Measurements from ENCODE around the gene TMEM150A. TPM values are rescaled to one million over a fixed set of nuclear protein-coding genes. Genes with fewer than 3 reads are reported as not detected.
A peak's percentile ranks its signal among the peaks of the same experiment; 100 is the strongest.

The TMEM150A gene
- total RNA-seq, 4 donors from 2014 or later = 5.2 to 21.7 (median 12.8) TPM

DNA sequence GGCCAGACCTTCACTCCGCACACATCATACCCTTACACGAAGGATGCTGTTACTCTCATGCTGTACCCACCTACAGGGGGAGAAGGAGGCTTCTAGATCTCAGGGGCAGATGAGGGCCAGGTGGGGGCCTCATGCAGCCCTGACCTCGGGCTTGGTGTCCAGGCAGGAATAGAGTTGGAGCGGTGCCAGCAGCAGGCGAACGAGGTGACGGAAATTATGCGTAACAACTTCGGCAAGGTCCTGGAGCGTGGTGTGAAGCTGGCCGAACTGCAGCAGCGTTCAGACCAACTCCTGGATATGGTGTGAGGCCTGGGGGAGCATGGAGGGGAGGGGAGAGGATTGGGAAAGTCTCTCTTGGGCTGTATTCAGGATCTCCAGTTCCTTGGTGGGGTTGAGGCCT, 10.9 kb downstream of the TMEM150A start:
- in situ Hi-C loops (cut with MboI; ENCODE audit: low pct_ligation_motif_present in 1 of 4, low pct_unique_long_range_greater_than_20kb in 1 of 4, low sequenced_read_pairs in 3 of 4) = no loop called here
- 80 to 93% methylated on average over 6 to 12 of the region's 12 CpGs for WGBS, 2 donors (ENCODE audit: low coverage in 1 of 2)
- Histone ChIP-seq H3K4me1 (peaks cover 9 to 46% (median 20%) of the 10 kb centered on the region in 4 donors), H3K27me3 (no peaks in the 10 kb centered on the region), H3K9me3 (no peaks in the 10 kb centered on the region), H3K4me3 (no peak overlapping the region), H3K36me3 (no peaks in the 10 kb centered on the region), H3K27ac (peak overlapping the region; percentile 63 to 73 (median 68))
- intact Hi-C loops (cut with DNase I; ENCODE audit: low total_unique reads) = no loop called here
- TF ChIP-seq POLR2AphosphoS5 (IDR thresholded peaks at IDR 0.05) = no peak
- TF ChIP-seq POLR2A (IDR thresholded peaks at IDR 0.05) = no peak
- TF ChIP-seq, protein P1, sequence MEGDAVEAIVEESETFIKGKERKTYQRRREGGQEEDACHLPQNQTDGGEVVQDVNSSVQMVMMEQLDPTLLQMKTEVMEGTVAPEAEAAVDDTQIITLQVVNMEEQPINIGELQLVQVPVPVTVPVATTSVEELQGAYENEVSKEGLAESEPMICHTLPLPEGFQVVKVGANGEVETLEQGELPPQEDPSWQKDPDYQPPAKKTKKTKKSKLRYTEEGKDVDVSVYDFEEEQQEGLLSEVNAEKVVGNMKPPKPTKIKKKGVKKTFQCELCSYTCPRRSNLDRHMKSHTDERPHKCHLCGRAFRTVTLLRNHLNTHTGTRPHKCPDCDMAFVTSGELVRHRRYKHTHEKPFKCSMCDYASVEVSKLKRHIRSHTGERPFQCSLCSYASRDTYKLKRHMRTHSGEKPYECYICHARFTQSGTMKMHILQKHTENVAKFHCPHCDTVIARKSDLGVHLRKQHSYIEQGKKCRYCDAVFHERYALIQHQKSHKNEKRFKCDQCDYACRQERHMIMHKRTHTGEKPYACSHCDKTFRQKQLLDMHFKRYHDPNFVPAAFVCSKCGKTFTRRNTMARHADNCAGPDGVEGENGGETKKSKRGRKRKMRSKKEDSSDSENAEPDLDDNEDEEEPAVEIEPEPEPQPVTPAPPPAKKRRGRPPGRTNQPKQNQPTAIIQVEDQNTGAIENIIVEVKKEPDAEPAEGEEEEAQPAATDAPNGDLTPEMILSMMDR (IDR thresholded peaks at IDR 0.05) = no peak
- TF ChIP-seq EP300 (IDR thresholded peaks at IDR 0.05; ENCODE audit: low read depth) = no peak
- DNase-seq = no peak

DNA sequence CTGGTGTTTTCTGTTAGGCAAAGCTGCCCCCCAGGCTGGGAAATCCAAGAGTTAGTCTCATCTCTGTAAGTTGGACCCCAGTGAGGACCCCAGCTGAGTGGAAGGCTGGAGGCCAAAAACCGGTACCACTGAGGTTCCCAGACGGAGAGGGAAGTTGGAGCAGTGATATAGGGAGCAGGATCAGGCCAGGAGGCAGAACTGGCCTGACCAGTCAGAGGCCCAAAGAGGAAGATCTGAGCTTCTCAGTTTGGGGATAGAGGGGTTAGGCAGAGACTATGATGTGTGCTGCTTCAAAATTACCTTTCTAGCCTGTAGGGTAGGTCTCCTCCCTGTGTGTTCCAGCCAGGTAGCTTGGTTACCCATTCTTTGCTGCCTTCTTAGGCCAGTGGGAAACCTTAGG, 11.5 kb downstream of the TMEM150A start:
- peaks cover 6 to 44% (median 16%) of the 10 kb centered on the region in 4 donors for H3K4me1 ChIP-seq
- intact Hi-C loops (cut with DNase I; ENCODE audit: low total_unique reads) = no loop called here

DNA sequence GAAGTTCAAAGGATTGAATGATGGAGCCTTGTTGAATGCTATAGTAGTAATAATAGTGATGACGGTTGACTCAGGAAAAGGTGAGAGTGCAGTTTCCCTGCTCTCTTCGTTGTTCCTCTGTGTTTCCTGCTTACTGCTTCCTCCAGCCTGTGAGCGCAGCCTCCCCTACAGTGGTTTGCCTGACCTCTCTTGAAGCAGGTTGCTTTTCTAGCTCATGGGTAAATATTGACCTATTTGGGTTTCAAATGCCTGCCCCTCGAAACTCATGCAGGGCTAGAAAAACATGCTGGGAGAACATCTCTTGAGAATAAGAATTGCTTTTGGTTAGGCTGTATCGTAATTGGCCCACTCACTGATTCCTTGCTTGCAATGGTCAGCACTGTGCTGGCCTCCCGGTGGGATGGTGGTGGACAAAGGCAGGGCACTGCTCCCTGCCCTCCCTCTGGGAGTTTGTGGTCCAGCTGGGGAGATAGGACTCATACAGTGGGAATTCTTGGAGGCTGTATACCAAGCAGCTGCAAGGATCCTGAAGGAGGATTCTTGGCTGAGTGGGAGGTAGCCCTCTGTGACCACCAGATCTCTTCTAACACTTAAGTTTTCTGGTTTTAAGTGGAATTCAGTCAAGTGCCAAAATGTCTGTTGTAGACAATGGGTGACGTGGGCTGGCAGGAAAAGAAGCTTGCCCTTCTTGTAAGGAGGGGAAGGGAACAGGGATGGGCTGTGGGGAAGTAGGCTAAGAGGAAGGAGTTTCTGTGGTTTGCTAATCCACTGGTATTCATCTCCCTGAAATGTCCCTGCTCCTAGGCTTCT, 12.3 kb downstream of the TMEM150A start:
- intact Hi-C loops (cut with DNase I; ENCODE audit: low total_unique reads) (no loop called here), in situ Hi-C loops (cut with MboI; ENCODE audit: low pct_ligation_motif_present in 1 of 4, low pct_unique_long_range_greater_than_20kb in 1 of 4, low sequenced_read_pairs in 3 of 4) (no loop called here)
- Histone ChIP-seq H3K27me3 (no peaks in the 10 kb centered on the region), H3K4me1 (peaks cover 11 to 52% (median 21%) of the 10 kb centered on the region in 4 donors), H3K27ac (peak overlapping the region; percentile 63 to 73 (median 68)), H3K9me3 (no peaks in the 10 kb centered on the region), H3K36me3 (no peaks in the 10 kb centered on the region), H3K4me3 (no peak overlapping the region)
- TF ChIP-seq POLR2AphosphoS5 (IDR thresholded peaks at IDR 0.05) = no peak
- no peak for TF ChIP-seq POLR2A (IDR thresholded peaks at IDR 0.05)
- TF ChIP-seq, protein P1 (IDR thresholded peaks at IDR 0.05) = no peak
- TF ChIP-seq EP300 (IDR thresholded peaks at IDR 0.05; ENCODE audit: low read depth) = no peak
- DNase-seq = no peak
- WGBS, 2 donors (ENCODE audit: low coverage in 1 of 2) = 60 to 61% methylated on average over 1 to 7 of the region's 7 CpGs

More for the DNA sequence above, 11.5 kb downstream of the TMEM150A start:
- in situ Hi-C loops (cut with MboI; ENCODE audit: low pct_ligation_motif_present in 1 of 4, low pct_unique_long_range_greater_than_20kb in 1 of 4, low sequenced_read_pairs in 3 of 4) = no loop called here
- H3K27ac ChIP-seq = peak overlapping the region; percentile 63 to 73 (median 68)
- no peak for DNase-seq
- H3K4me3 ChIP-seq = no peak overlapping the region
- no peaks in the 10 kb centered on the region for H3K36me3 ChIP-seq
- H3K9me3 ChIP-seq = no peaks in the 10 kb centered on the region
- TF ChIP-seq EP300 (IDR thresholded peaks at IDR 0.05; ENCODE audit: low read depth) = no peak
- TF ChIP-seq POLR2AphosphoS5 (IDR thresholded peaks at IDR 0.05) = no peak
- no peak for TF ChIP-seq POLR2A (IDR thresholded peaks at IDR 0.05)
- TF ChIP-seq, protein P1 (IDR thresholded peaks at IDR 0.05) = no peak
- WGBS, 2 donors (ENCODE audit: low coverage in 1 of 2) = 67% methylated on average over 2 of the region's 2 CpGs; no CpG with 5 or more reads in 1 of the 2 donors
- H3K27me3 ChIP-seq = no peaks in the 10 kb centered on the region

DNA sequence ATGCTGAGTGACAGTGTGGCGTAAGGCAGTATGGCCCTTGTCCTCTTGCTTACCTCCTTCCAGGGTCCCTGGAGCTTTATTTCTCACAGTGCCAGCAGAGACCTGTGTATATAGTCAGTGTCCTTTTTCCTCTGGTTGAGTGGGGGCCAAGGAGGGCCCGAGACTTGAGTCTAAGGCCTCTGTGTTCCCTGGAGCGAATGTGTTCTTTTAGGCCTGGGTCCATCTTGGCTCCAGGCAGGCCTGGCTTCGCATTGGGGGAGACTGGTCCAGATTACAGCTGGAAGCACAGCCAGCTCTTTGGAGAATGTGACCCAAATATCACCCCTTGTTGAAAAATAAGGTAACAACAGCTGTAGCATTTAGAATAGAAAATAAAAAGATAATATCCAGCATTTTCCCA, 13.3 kb downstream of the TMEM150A start:
- in situ Hi-C loops (cut with MboI; ENCODE audit: low pct_ligation_motif_present in 1 of 4, low pct_unique_long_range_greater_than_20kb in 1 of 4, low sequenced_read_pairs in 3 of 4) = no loop called here

More for the DNA sequence above, 13.3 kb downstream of the TMEM150A start:
- no peak for DNase-seq
- H3K4me1 ChIP-seq = peaks cover 11 to 54% (median 21%) of the 10 kb centered on the region in 4 donors
- H3K9me3 ChIP-seq = no peaks in the 10 kb centered on the region
- peak overlapping the region; percentile 34 to 73 (median 67) for H3K27ac ChIP-seq
- no peaks in the 10 kb centered on the region for H3K27me3 ChIP-seq
- H3K36me3 ChIP-seq = no peaks in the 10 kb centered on the region
- intact Hi-C loops (cut with DNase I; ENCODE audit: low total_unique reads) = no loop called here
- 80 to 91% methylated on average over 1 to 4 of the region's 4 CpGs for WGBS, 2 donors (ENCODE audit: low coverage in 1 of 2)
- H3K4me3 ChIP-seq = no peak overlapping the region
- TF ChIP-seq, protein P1 (IDR thresholded peaks at IDR 0.05) = no peak
- no peak for TF ChIP-seq EP300 (IDR thresholded peaks at IDR 0.05; ENCODE audit: low read depth)
- no peak for TF ChIP-seq POLR2A (IDR thresholded peaks at IDR 0.05)
- no peak for TF ChIP-seq POLR2AphosphoS5 (IDR thresholded peaks at IDR 0.05)

All from transverse colon (tissue), 4 donors.